ENCODE measurements around the gene DAD1. TPM values are rescaled to one million over a fixed set of nuclear protein-coding genes. Genes with fewer than 3 reads are reported as not detected.

The DAD1 gene
- total RNA-seq, 4 donors from 2014 or later, result 235 to 430 (median 335) TPM

GRCh38 chr14:22523283-22523682 lies 65.7 kb downstream of the DAD1 start:
- no peaks in the 10 kb centered on the region for H3K27me3 ChIP-seq
- TF ChIP-seq CTCF (IDR thresholded peaks at IDR 0.05) (no peak), POLR2A (IDR thresholded peaks at IDR 0.05) (no peak)
- DNase-seq, result no peak
- no peaks in the 10 kb centered on the region for H3K9me3 ChIP-seq
- no peaks in the 10 kb centered on the region for H3K36me3 ChIP-seq
- H3K27ac ChIP-seq, result no peak overlapping the region
- peaks cover 4 to 8% of the 10 kb centered on the region in 2 donors for H3K4me1 ChIP-seq
- intact Hi-C loops (cut with DNase I), result no loop called here
- no peak overlapping the region for H3K4me3 ChIP-seq (replicated peaks in 1 of 3)

- Histone ChIP-seq H3K9me3 (no peaks in the 10 kb centered on the region), H3K4me3 (replicated peaks in 1 of 3) (no peak overlapping the region), H3K27ac (no peak overlapping the region), H3K27me3 (no peaks in the 10 kb centered on the region), H3K4me1 (peaks cover 4 to 8% of the 10 kb centered on the region in 2 donors), H3K36me3 (no peaks in the 10 kb centered on the region)
- intact Hi-C loops (cut with DNase I), result no loop called here
- TF ChIP-seq POLR2A (IDR thresholded peaks at IDR 0.05), result no peak
- 73 to 98% methylated on average over 1 of the region's 1 CpG for WGBS, 2 donors
- no peak for DNase-seq
Measured at GRCh38 chr14:22522466-22522957, 66.5 kb downstream of the DAD1 start.

- H3K4me1 ChIP-seq, result peaks cover 4 to 8% of the 10 kb centered on the region in 2 donors
- H3K27ac ChIP-seq, result no peak overlapping the region
- WGBS, 2 donors, result 87 to 93% methylated on average over 4 of the region's 4 CpGs
- H3K4me3 ChIP-seq (replicated peaks in 1 of 3), result no peak overlapping the region
- DNase-seq, result peak in 1 of 2 donors; percentile 7
- intact Hi-C loops (cut with DNase I), result no loop called here
- H3K27me3 ChIP-seq, result no peaks in the 10 kb centered on the region
- no peaks in the 10 kb centered on the region for H3K9me3 ChIP-seq
- TF ChIP-seq CTCF (IDR thresholded peaks at IDR 0.05) (no peak), POLR2A (IDR thresholded peaks at IDR 0.05) (no peak)
- no peaks in the 10 kb centered on the region for H3K36me3 ChIP-seq
Measured at GRCh38 chr14:22521449-22522239, 67.4 kb downstream of the DAD1 start.

GRCh38 chr14:22520796-22521195 lies 68.2 kb downstream of the DAD1 start:
- TF ChIP-seq CTCF (IDR thresholded peaks at IDR 0.05) (no peak), POLR2A (IDR thresholded peaks at IDR 0.05) (no peak)
- no peaks in the 10 kb centered on the region for H3K27me3 ChIP-seq

GRCh38 chr14:22519877-22520685 lies 68.9 kb downstream of the DAD1 start:
- intact Hi-C loops (cut with DNase I), result no loop called here
- Histone ChIP-seq H3K36me3 (no peaks in the 10 kb centered on the region), H3K4me3 (replicated peaks in 1 of 3) (no peak overlapping the region), H3K9me3 (no peaks in the 10 kb centered on the region), H3K27ac (peak overlapping the region in 1 of 3 donors; percentile 27), H3K27me3 (no peaks in the 10 kb centered on the region), H3K4me1 (peaks cover 4 to 8% of the 10 kb centered on the region in 2 donors)
- WGBS, 2 donors, result 72 to 78% methylated on average over 6 of the region's 6 CpGs
- no peak for DNase-seq
- no peak for TF ChIP-seq CTCF (IDR thresholded peaks at IDR 0.05)
- TF ChIP-seq POLR2A (IDR thresholded peaks at IDR 0.05), result no peak

More at GRCh38 chr14:22520796-22521195, 68.2 kb downstream of the DAD1 start:
- Histone ChIP-seq H3K9me3 (no peaks in the 10 kb centered on the region), H3K36me3 (no peaks in the 10 kb centered on the region), H3K4me3 (replicated peaks in 1 of 3) (no peak overlapping the region), H3K27ac (peak overlapping the region in 1 of 3 donors; percentile 27), H3K4me1 (peaks cover 4 to 8% of the 10 kb centered on the region in 2 donors)
- intact Hi-C loops (cut with DNase I), result no loop called here
- 68 to 72% methylated on average over 5 of the region's 5 CpGs for WGBS, 2 donors
- DNase-seq, result no peak
